ENCODE results near the gene GNL2.

Gene GNL2

DNA sequence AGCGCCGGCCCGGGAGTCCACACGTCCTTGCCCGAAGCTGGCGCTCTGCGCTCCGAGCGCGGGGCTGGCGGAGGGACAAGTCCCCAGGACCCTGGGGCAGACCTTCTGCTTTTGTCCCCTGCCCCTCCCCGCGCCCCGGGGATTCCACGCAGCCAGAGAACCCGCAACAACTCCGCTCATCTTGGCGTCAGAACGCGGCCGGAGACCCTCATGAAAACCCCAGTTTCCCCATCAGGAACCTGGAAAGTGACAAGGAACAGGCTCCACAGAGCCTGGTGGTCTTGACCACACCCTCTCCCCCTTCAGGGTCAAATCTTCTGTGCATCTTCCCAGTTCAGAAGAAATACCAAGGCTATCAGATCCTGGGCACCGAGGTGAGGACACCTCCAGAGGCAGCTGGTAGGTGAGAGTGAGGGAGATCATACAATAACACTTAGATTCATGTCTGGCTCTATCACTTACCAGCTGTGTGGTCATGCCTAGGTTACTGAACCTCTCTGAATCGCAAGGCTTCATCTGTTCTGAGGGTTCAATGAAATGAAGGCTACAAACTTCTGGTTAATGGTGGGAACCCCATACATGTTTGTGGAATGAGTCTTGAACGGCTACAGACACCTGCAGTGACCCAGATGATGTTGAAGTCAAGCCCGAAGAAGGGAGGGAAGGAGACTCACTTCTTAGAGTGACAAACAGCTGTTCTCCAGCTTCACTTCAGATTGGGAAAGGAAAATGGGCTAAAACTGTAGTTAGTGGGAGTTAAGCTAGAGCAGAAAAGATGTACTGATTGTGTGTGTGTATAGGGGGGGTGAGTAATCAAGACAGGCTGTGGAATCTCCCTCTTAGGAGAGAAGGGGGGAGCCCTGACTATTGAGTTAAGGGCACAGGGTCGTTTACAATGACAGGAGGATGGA lies 39.5 kb upstream of the GNL2 start:
- peaks cover 76% of the 10 kb centered on the region for H3K27me3 ChIP-seq (ENCODE audit: insufficient read depth, poor library complexity, severe bottlenecking)
- no peak overlapping the region for H3K4me3 ChIP-seq (replicated peaks; ENCODE audit: insufficient read depth, low read length)
- H3K27ac ChIP-seq (replicated peaks) = no peak overlapping the region
- TF ChIP-seq POLR2AphosphoS5 (IDR thresholded peaks at IDR 0.05; ENCODE audit: low read depth) (no peak), GABPA (IDR thresholded peaks at IDR 0.05; ENCODE audit: low read depth) (no peak), SPI1 (IDR thresholded peaks at IDR 0.05; ENCODE audit: borderline replicate concordance, low read depth) (no peak)
- TF ChIP-seq, protein P1, sequence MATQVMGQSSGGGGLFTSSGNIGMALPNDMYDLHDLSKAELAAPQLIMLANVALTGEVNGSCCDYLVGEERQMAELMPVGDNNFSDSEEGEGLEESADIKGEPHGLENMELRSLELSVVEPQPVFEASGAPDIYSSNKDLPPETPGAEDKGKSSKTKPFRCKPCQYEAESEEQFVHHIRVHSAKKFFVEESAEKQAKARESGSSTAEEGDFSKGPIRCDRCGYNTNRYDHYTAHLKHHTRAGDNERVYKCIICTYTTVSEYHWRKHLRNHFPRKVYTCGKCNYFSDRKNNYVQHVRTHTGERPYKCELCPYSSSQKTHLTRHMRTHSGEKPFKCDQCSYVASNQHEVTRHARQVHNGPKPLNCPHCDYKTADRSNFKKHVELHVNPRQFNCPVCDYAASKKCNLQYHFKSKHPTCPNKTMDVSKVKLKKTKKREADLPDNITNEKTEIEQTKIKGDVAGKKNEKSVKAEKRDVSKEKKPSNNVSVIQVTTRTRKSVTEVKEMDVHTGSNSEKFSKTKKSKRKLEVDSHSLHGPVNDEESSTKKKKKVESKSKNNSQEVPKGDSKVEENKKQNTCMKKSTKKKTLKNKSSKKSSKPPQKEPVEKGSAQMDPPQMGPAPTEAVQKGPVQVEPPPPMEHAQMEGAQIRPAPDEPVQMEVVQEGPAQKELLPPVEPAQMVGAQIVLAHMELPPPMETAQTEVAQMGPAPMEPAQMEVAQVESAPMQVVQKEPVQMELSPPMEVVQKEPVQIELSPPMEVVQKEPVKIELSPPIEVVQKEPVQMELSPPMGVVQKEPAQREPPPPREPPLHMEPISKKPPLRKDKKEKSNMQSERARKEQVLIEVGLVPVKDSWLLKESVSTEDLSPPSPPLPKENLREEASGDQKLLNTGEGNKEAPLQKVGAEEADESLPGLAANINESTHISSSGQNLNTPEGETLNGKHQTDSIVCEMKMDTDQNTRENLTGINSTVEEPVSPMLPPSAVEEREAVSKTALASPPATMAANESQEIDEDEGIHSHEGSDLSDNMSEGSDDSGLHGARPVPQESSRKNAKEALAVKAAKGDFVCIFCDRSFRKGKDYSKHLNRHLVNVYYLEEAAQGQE (IDR thresholded peaks at IDR 0.05; ENCODE audit: insufficient replicate concordance, low read depth) = no peak
- TF ChIP-seq, protein P2, sequence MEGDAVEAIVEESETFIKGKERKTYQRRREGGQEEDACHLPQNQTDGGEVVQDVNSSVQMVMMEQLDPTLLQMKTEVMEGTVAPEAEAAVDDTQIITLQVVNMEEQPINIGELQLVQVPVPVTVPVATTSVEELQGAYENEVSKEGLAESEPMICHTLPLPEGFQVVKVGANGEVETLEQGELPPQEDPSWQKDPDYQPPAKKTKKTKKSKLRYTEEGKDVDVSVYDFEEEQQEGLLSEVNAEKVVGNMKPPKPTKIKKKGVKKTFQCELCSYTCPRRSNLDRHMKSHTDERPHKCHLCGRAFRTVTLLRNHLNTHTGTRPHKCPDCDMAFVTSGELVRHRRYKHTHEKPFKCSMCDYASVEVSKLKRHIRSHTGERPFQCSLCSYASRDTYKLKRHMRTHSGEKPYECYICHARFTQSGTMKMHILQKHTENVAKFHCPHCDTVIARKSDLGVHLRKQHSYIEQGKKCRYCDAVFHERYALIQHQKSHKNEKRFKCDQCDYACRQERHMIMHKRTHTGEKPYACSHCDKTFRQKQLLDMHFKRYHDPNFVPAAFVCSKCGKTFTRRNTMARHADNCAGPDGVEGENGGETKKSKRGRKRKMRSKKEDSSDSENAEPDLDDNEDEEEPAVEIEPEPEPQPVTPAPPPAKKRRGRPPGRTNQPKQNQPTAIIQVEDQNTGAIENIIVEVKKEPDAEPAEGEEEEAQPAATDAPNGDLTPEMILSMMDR (IDR thresholded peaks at IDR 0.05; ENCODE audit: insufficient read depth, low read length) = no peak
- no peak for DNase-seq (ENCODE audit: low read depth in 1 of 2, low spot score in 1 of 2)

DNA sequence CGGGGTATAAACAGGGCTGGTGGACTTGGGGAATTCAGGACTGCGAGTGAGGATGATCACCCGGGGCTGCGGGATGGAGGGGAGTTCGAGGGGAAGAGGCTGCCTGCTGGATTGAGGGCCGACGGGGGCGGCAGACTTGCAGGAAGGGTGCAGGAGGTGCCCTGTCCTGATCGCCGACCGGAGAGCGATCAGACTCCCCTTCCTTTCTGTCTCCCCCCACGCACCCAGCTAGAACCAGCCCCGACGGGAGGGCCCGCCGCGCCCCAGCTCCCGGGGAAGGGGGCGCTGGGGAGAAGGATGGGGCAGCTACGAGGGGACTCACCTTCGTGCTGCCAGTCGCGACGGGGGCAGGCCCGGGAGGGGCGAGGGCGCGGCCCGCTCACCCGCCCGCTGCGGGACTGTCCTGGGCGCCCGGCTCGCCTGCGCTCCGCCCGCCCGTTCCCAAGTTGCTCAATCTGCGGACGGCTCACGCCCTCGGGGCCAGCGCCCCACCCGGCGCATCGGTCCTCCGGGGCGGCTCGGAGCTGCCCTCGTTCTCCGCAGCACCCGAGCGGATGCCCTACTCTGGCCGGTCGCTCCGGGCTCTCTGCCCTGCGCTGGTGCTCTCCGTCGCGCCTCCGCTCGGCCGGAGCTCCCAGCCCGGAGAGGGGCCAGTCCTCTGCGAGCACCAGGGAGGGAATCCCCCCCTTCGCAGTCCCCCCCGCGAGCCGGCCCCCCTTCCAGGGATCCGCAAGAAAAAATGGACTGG lies 38.7 kb upstream of the GNL2 start, which contains the start of gene RSPO1:
Gene RSPO1, minus strand, starts transcription at position 649 of the 748 bp plus-strand sequence. CDS start 5,231 bp downstream, outside the sequence.
- no peak within 1 kb of the TSS for H3K4me3 ChIP-seq (replicated peaks; ENCODE audit: insufficient read depth, low read length)
- H3K27ac ChIP-seq (replicated peaks) = no peak within 1 kb of the TSS
- no peak for TF ChIP-seq GABPA (IDR thresholded peaks at IDR 0.05; ENCODE audit: low read depth)
- TF ChIP-seq, protein P2 (IDR thresholded peaks at IDR 0.05; ENCODE audit: insufficient read depth, low read length) = no peak
- no peak for TF ChIP-seq SPI1 (IDR thresholded peaks at IDR 0.05; ENCODE audit: borderline replicate concordance, low read depth)
- TF ChIP-seq, protein P1 (IDR thresholded peaks at IDR 0.05; ENCODE audit: insufficient replicate concordance, low read depth) = no peak
- TF ChIP-seq POLR2AphosphoS5 (IDR thresholded peaks at IDR 0.05; ENCODE audit: low read depth) = no peak
- peaks cover 84% of the 10 kb centered on the region for H3K27me3 ChIP-seq (ENCODE audit: insufficient read depth, poor library complexity, severe bottlenecking)
- DNase-seq (ENCODE audit: low read depth in 1 of 2, low spot score in 1 of 2) = no peak

DNA sequence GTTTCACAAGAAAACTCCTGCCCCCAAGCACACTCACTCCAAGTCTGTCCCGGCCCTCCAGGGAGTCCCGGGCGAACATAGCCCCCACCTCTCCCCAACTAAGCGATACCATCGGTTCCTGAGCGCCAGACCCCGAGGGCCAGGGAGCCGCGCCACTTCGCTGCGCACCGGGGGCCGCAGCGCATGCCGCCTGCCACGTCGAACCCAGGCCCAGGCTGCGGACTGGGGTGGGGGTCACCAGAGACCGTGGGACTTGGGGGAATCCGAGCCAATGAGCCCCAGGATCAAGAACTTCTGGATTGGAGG lies 38.2 kb upstream of the GNL2 start:
- DNase-seq (ENCODE audit: low read depth in 1 of 2, low spot score in 1 of 2) = no peak
- peaks cover 89% of the 10 kb centered on the region for H3K27me3 ChIP-seq (ENCODE audit: insufficient read depth, poor library complexity, severe bottlenecking)
- TF ChIP-seq POLR2AphosphoS5 (IDR thresholded peaks at IDR 0.05; ENCODE audit: low read depth) (no peak), SPI1 (IDR thresholded peaks at IDR 0.05; ENCODE audit: borderline replicate concordance, low read depth) (no peak), GABPA (IDR thresholded peaks at IDR 0.05; ENCODE audit: low read depth) (no peak)
- TF ChIP-seq, protein P1 (IDR thresholded peaks at IDR 0.05; ENCODE audit: insufficient replicate concordance, low read depth) = no peak
- TF ChIP-seq, protein P2 (IDR thresholded peaks at IDR 0.05; ENCODE audit: insufficient read depth, low read length) = no peak
- H3K27ac ChIP-seq (replicated peaks) = no peak overlapping the region
- H3K4me3 ChIP-seq (replicated peaks; ENCODE audit: insufficient read depth, low read length) = no peak overlapping the region
